HG02884 (cell line): ENCODE results near the gene STAP2.

Experiments
- ATAC-seq: cut with Tn5 transposase; IDR thresholded peaks from one replicate; pipeline ENCODE4 v1.9.1; 2021; ENCODE audit warnings: mild to moderate bottlenecking, moderate library complexity; ENCODE audit not compliant: unreplicated experiment

STAP2 gene

GRCh38 chr19:4328243-4328990 lies 10.2 kb downstream of the STAP2 start:
- ATAC-seq, result peak; percentile 78

GRCh38 chr19:4327877-4328242 lies 10.8 kb downstream of the STAP2 start:
- no peak for ATAC-seq

- ATAC-seq, result no peak
Observed at GRCh38 chr19:4327252-4327876, 11.3 kb downstream of the STAP2 start.

GRCh38 chr19:4326837-4327251 lies 11.8 kb downstream of the STAP2 start:
- no peak for ATAC-seq

- ATAC-seq, result no peak
Observed at GRCh38 chr19:4326215-4326836, 12.3 kb downstream of the STAP2 start.

- ATAC-seq, result no peak
Observed at GRCh38 chr19:4324228-4324627, 14.4 kb downstream of the STAP2 start.

GRCh38 chr19:4323692-4324091 lies 14.9 kb downstream of the STAP2 start:
- ATAC-seq, result no peak

GRCh38 chr19:4322942-4323665 lies 15.5 kb downstream of the STAP2 start:
- no peak for ATAC-seq

GRCh38 chr19:4320419-4320818 lies 18.2 kb downstream of the STAP2 start:
- no peak for ATAC-seq

- ATAC-seq, result no peak
Observed at GRCh38 chr19:4319067-4319718, 19.4 kb downstream of the STAP2 start.

- ATAC-seq, result no peak
Observed at GRCh38 chr19:4318460-4318859, 20.2 kb downstream of the STAP2 start.

GRCh38 chr19:4316956-4317355 lies 21.7 kb downstream of the STAP2 start:
- no peak for ATAC-seq

GRCh38 chr19:4313847-4314490 lies 24.7 kb downstream of the STAP2 start:
- no peak for ATAC-seq

GRCh38 chr19:4310247-4311121 lies 28.1 kb downstream of the STAP2 start:
- ATAC-seq, result no peak

- ATAC-seq, result no peak
Observed at GRCh38 chr19:4305659-4306058, 33.0 kb downstream of the STAP2 start.

- ATAC-seq, result no peak
Observed at GRCh38 chr19:4305257-4305612, 33.4 kb downstream of the STAP2 start.

- no peak for ATAC-seq
Observed at GRCh38 chr19:4304538-4305256, 33.9 kb downstream of the STAP2 start, which contains the start of gene FSD1. TSS of gene FSD1 (plus strand) at chr19:4304598. CDS start at chr19:4304747, 149 bp downstream.

- ATAC-seq, result no peak
Observed at GRCh38 chr19:4303819-4304537, 34.6 kb downstream of the STAP2 start.
